GM18873 (cell line): ENCODE results near the gene GTF3C1.
"Not testable (repeated sequence)": the region's sequence is repeated elsewhere in the genome, so short reads cannot be mapped to it uniquely, and the experiment has no call there.

Source experiments
- ATAC-seq: cut with Tn5 transposase; IDR thresholded peaks from one replicate; pipeline ENCODE4 v1.9.1; 2021; ENCODE audit warnings: mild to moderate bottlenecking, moderate library complexity, moderate number of reproducible peaks; ENCODE audit not compliant: unreplicated experiment, low FRiP score

Gene GTF3C1

GRCh38 chr16:27570986-27571385 is 21.3 kb upstream of the GTF3C1 start:
- not testable (repeated sequence) for ATAC-seq

DNA sequence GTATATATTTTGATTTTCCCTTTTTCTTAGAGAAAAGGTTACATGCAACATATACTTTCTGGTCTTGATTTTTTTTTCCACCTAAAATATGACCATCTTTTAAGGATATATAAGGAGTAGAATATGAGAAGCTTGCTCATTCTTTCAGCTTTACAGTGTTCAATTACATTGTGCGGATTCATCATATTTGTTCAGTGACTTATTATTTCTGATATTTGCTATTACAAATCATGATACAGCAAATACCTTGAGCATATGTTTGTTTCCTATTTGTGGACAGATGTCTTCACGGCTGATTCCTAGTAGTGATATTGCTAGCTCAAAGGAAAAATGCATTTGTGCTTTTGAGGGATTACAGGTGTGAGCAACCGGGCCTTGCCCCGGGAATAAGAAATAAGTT is 18.4 kb upstream of the GTF3C1 start:
- ATAC-seq = no peak

DNA sequence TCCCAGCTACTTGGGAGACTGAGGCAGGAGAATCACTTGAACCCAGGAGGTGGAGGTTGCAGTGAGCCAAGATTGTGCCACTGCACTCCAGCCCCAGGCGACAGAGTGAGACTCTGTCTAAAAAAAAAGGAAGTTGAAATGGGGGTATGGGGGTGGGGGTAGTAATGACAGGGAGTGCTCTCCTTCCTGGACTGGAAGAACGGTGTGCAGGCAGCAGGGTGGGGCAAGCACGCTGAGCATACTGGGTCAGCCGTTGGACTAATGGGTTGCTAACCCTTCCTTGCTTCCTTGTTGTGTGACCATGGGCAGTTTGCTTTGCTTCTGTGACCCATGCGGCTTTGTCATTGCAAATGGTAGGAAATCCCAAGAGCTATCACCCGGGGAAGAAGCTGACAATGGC is 16.7 kb upstream of the GTF3C1 start:
- ATAC-seq = no peak

- no peak for ATAC-seq
These were observed 14.5 kb upstream of the GTF3C1 start for GRCh38 chr16:27564224-27564623.

DNA sequence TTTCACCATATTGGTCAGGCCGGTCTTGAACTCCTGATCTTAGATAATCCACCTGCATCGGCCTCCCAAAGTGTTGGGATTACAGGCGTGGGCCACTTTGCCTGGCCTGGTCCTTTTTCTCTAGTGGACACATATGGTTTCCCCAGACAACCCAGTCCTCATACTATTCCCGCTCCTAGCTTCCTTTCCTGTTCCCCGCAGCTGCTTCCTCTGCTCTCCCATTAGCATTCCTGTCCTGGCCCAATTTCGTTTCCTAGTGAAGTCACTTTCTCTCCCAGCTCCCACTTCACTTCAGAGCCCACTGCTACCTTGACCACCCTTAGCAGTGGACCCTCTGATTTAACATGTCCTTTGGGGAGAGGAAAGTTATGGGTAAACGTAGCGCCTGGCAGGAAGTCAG is 11.5 kb upstream of the GTF3C1 start:
- no peak for ATAC-seq

- ATAC-seq = no peak
These were observed 9.2 kb upstream of the GTF3C1 start for GRCh38 chr16:27558932-27559331.

- no peak for ATAC-seq
These were observed 8.7 kb upstream of the GTF3C1 start for GRCh38 chr16:27558434-27558833.

DNA sequence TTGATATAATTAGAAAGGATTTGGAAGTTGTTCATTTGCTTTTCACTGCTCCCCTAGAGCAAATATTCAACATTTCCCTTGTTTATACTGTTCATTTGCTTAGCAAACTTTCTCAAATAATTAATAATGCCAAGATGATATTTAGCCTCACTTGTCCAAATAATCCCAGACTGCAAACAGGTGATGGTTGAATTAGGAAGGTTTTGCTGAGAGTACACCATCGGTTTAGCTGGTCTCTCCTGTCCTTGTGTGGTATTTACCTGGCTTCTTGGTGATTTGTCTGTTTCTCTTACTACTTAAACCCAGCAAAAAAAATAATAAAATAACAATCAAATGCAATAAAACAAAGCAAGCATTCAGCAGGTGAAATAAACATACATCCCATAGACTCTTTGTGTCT is 6.8 kb upstream of the GTF3C1 start:
- ATAC-seq = no peak

GRCh38 chr16:27551036-27551435 is 1.3 kb upstream of the GTF3C1 start:
- ATAC-seq = no peak

- ATAC-seq = no peak
These were observed 838 bp upstream of the GTF3C1 start for GRCh38 chr16:27550582-27550920.

DNA sequence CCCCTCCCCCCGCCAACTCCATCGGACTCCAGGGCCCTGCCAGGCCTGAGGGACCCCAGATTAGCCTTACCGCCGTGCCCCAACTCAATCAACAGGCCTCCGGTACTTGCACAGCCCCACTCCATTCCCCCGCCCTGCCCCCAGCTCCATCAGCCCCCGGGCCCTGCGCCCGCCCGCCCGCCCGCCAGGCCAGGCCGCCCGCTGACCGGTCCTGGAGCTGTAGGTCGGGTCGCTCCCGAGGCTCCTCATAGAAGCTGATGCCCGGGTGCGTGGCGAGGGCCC is 308 bp downstream of the GTF3C1 start:
- no peak for ATAC-seq

DNA sequence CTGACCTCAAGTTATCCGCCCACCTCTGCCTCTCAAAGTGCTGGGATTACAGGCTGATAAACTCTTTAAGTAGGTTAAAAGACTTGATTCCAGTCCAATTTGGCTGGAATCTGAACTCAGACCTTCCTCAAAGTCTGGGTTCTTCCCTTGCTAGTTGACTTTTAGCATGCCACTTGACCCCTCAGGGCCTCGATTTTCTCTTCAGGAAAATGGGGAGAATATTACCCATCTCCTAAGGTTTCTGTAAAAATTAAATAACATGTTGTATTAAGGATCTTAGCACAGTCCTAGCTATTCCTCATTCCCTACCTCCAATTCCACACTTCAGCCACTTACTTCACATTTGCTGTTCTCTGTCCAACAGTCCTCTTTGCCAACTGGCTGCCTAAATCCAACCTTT is 1.9 kb downstream of the GTF3C1 start:
- ATAC-seq = no peak

GRCh38 chr16:27547134-27547533 is 2.6 kb downstream of the GTF3C1 start:
- no peak for ATAC-seq

DNA sequence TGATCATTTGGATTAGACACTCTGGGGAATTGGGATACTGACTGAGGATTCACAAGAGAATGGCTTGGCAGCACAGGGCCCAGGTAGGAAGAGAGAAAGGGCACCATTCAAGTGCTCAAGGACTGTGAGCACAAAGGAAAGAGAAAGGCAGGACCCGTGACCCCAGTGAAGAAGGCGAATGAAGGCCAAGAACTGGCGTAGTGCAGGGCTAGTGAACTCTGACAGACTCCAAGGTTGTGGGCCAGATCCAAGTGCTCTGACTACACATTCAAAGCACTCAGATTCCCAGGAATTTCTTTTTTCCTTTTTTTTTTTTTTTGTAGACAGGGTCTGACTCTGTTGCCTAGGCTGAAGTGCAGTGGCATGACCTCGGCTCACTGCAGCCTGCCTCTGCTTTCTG is 5.0 kb downstream of the GTF3C1 start:
- no peak for ATAC-seq

DNA sequence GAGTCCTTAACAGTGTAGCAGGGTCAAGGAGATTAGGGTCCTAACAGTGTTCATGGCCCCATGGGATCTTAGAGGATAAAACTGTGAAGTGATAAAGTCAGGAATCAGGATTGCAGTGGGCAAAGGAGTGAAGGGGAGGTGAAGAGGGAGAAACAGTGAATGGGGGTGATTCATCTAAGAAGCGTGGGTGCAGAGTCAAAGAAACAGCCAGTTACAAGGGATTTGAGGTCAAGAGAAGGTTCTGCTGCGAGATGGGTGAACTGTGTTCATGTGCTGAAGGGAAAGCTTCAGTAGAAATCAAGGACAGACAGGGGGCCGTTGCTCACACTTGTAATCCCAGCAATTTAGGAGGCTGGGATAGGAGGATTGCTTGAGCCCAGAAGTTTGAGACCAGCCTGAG is 5.9 kb downstream of the GTF3C1 start:
- ATAC-seq = no peak

DNA sequence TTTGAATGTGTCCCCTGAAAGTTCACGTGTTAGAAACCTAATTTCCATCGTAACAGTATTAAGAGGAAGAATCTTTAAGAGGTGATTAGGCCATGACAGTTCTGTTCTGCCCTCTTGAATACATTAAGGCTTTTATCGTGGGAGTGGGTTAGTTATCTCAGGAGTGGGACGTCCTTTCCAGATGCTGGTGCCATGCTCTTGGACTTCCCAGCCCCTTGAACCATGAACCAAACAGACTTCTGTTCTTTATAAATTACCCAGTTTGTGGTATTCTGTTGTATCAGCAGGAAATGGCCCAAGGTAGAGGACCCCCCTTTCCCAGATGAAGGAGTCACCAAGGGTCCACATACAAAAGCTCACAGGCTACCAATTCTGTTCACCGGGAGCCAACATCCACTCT is 10.1 kb downstream of the GTF3C1 start:
- ATAC-seq = no peak

DNA sequence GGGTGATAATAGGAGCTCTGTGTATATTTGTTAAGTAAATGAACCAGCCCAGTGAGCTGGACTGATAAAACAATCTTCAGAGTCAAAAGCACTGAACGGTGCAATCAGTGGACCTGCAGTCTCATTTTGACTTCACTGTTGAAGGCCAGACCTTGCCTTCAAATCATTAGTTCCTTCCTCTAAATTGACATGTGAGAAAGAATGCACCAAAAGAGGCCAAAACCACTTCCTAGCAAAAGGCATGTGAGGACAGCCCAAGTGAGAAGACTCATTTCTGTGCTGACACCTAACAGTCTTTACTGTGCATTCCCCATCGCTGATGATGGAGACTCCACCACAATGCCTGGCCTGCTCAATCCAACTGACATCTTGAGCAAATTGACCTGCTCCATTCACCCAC is 10.6 kb downstream of the GTF3C1 start:
- ATAC-seq = no peak

- no peak for ATAC-seq
These were observed 11.2 kb downstream of the GTF3C1 start for GRCh38 chr16:27538528-27538927.

GRCh38 chr16:27534256-27534655 is 15.5 kb downstream of the GTF3C1 start:
- no peak for ATAC-seq

GRCh38 chr16:27531826-27532800 is 17.6 kb downstream of the GTF3C1 start:
- no peak for ATAC-seq

DNA sequence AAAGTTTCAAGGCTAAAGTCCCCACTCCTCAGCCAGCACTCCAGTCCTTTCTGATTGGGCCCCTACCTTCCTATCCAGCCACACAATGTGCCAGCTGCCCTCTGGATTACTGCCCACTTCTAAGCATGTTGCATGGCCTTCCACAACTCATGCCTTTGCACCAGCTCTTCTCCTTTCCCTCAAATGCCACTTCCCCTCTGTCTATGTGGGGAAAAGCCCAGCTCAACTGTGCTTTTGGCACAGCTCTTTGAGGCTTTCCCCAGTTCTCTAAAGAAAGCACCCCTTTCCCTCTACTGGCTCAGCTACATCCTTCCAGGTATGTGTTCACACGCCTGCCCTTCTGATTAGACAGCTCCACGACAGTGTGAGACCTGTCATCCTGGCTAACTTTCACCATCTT is 18.5 kb downstream of the GTF3C1 start:
- ATAC-seq = no peak

GRCh38 chr16:27529962-27530361 is 19.8 kb downstream of the GTF3C1 start:
- ATAC-seq = no peak

DNA sequence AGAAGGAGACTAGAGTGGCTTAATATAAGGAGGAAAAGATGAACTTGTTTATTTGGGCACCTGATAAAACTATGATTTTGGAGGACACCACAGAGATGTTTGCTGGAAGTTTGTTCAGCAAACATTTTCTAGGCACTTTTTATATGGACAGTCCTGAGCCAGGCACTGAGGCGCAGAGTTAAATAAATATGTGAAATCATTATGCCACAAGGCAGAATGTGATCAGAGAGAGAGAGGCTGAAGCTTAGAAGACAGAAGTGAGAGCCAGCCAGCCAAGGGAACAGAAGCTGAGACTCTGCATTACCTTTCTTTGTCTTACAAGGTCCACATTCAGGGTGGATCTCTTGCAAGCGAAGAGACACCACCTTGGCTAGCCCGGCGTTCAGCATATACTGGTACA is 21.4 kb downstream of the GTF3C1 start:
- ATAC-seq = no peak
